Keratinocyte (primary cell): ENCODE measurements around the gene TYRO3.

ENCODE experiments used
- CTCF ChIP-seq, 3 experiments: IDR thresholded peaks in 1 of 3; conservative IDR thresholded peaks in 1 of 3; optimal IDR thresholded peaks in 1 of 3; 2 replicates in 2 of 3; 3 replicates in 1 of 3; pipeline versions ENCODE3 to v1.5.1; 2011; ENCODE audit warnings: low read length in 3 of 3, mild to moderate bottlenecking in 3 of 3, moderate library complexity in 2 of 3, control low read depth in 1 of 3, inconsistent platforms in 1 of 3; ENCODE audit not compliant: insufficient read depth in 2 of 3; ENCODE audit errors: extremely low read depth in 1 of 3
- EZH2 ChIP-seq: IDR thresholded peaks from one replicate; pipeline ENCODE4 v1.6.1; 2012; ENCODE audit warnings: inconsistent platforms, mild to moderate bottlenecking, low read length, moderate library complexity

- TF ChIP-seq EZH2, result no peak
- TF ChIP-seq CTCF (optimal IDR thresholded peaks at IDR 0.05 in 1 of 3, IDR thresholded peaks at IDR 0.05 in 1 of 3, conservative IDR thresholded peaks at IDR 0.05 in 1 of 3; ENCODE audit: extremely low read depth in 1 of 3, insufficient read depth in 2 of 3, low read length in 3 of 3), result no peak
Measured at GRCh38 chr15:41554915-41555314, 4.1 kb upstream of the TYRO3 start.
